ENCODE measurements around the gene RERE. TPM values are rescaled to one million over a fixed set of nuclear protein-coding genes. Genes with fewer than 3 reads are reported as not detected.
"Not testable (repeated sequence)": the region's sequence is repeated elsewhere in the genome, so short reads cannot be mapped to it uniquely, and the experiment has no call there.

The RERE gene
- total and polyA plus RNA-seq, 7 donors, result 19.2 to 148 (median 90.6) TPM

DNA sequence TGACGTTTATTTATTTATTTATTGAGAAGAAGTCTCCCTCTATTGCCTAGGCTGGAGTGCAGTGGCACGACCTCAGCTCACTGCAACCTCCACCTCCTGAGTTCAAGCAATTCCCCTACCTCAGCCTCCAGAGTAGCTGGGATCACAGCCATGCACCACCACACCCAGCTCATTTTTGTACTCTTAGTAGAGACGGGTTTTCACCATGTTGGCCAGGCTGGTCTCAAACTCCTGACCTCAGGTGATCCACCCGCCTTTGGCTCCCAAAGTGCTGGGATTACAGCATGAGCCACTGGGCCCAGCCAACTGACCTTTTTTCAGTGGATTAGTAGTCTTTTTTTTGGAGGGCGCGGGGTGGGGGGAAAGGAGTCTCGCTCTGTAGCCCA, 90.6 kb downstream of the RERE start:
- DNase-seq, H3K36me3 ChIP-seq, H3K9me3 ChIP-seq, H3K4me3 ChIP-seq, H3K27me3 ChIP-seq: not testable (repeated sequence)
- Histone ChIP-seq H3K27ac (peak overlapping the region in 1 of 4 donors; percentile 35), H3K4me1 (peaks cover 0 to 43% (median 29%) of the 10 kb centered on the region in 4 donors)
- intact Hi-C loops (cut with DNase I), result loop anchor here (2.0 to 5.0 kb wide), 4 partner anchors 54 to 254 kb away; no protein-coding TSS in a partner anchor
- TF ChIP-seq, protein P1, sequence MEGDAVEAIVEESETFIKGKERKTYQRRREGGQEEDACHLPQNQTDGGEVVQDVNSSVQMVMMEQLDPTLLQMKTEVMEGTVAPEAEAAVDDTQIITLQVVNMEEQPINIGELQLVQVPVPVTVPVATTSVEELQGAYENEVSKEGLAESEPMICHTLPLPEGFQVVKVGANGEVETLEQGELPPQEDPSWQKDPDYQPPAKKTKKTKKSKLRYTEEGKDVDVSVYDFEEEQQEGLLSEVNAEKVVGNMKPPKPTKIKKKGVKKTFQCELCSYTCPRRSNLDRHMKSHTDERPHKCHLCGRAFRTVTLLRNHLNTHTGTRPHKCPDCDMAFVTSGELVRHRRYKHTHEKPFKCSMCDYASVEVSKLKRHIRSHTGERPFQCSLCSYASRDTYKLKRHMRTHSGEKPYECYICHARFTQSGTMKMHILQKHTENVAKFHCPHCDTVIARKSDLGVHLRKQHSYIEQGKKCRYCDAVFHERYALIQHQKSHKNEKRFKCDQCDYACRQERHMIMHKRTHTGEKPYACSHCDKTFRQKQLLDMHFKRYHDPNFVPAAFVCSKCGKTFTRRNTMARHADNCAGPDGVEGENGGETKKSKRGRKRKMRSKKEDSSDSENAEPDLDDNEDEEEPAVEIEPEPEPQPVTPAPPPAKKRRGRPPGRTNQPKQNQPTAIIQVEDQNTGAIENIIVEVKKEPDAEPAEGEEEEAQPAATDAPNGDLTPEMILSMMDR (IDR thresholded peaks at IDR 0.05), result peak in 2 of 4 experiments; percentile 3
- WGBS, 2 donors, result 56 to 66% methylated on average over 7 of the region's 7 CpGs

DNA sequence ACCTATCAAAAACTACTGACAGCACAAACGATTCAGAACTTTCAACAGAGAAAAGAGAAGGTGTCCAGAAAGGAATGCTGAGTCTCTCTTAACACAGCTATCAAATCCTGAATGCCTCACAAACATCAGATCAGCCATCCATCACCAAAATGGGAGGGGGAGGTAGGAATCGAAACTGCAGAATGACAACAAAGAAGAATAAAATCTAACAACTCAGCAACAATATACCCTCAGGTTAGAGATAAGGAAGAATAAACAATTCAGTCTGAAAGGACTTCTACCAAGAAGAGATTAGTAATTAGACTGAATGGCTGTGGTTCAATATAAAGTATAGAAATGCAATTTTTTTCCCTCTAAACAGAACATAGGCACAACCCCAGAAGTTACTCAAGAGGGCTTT, 94.4 kb downstream of the RERE start:
- Histone ChIP-seq H3K9me3 (no peaks in the 10 kb centered on the region), H3K27ac (peak overlapping the region in 2 of 4 donors; percentile 2 to 32), H3K4me3 (no peak overlapping the region), H3K36me3 (no peaks in the 10 kb centered on the region), H3K4me1 (peaks cover 0 to 53% (median 31%) of the 10 kb centered on the region in 4 donors), H3K27me3 (no peaks in the 10 kb centered on the region)
- TF ChIP-seq POLR2AphosphoS5 (IDR thresholded peaks at IDR 0.05) (no peak), EP300 (IDR thresholded peaks at IDR 0.05) (no peak), POLR2A (IDR thresholded peaks at IDR 0.05) (no peak)
- TF ChIP-seq, protein P1 (IDR thresholded peaks at IDR 0.05), result no peak
- 17 to 56% methylated on average over 2 of the region's 2 CpGs for WGBS, 2 donors
- intact Hi-C loops (cut with DNase I), result no loop called here
- DNase-seq, result no peak

DNA sequence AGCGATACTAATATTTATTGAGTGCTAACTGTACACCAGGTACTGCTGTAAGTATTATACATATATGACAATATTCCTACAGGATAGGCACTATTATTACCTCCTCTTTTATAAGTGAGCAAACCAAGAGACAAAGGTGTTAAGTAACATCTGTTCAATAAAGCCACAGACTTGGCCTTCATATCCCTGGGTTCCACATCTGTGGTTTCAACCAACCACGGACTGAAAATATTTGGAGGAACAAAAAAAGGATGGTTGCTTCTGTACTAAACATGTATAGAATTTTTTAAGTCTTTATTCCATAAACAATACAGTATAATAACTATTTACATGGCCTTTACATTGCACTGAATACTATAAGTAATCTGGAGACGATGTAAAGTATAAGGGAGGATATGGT, 95.1 kb downstream of the RERE start:
- TF ChIP-seq POLR2A (IDR thresholded peaks at IDR 0.05), result no peak
- TF ChIP-seq, protein P1 (IDR thresholded peaks at IDR 0.05), result no peak
- TF ChIP-seq EP300 (IDR thresholded peaks at IDR 0.05), result no peak
- TF ChIP-seq POLR2AphosphoS5 (IDR thresholded peaks at IDR 0.05), result no peak
- Histone ChIP-seq H3K36me3 (no peaks in the 10 kb centered on the region), H3K4me3 (no peak overlapping the region), H3K27ac (no peak overlapping the region), H3K27me3 (no peaks in the 10 kb centered on the region), H3K4me1 (peaks cover 0 to 46% (median 25%) of the 10 kb centered on the region in 4 donors), H3K9me3 (no peaks in the 10 kb centered on the region)
- WGBS, 2 donors, result 81 to 93% methylated on average over 3 of the region's 3 CpGs
- DNase-seq, result no peak
- intact Hi-C loops (cut with DNase I), result no loop called here

DNA sequence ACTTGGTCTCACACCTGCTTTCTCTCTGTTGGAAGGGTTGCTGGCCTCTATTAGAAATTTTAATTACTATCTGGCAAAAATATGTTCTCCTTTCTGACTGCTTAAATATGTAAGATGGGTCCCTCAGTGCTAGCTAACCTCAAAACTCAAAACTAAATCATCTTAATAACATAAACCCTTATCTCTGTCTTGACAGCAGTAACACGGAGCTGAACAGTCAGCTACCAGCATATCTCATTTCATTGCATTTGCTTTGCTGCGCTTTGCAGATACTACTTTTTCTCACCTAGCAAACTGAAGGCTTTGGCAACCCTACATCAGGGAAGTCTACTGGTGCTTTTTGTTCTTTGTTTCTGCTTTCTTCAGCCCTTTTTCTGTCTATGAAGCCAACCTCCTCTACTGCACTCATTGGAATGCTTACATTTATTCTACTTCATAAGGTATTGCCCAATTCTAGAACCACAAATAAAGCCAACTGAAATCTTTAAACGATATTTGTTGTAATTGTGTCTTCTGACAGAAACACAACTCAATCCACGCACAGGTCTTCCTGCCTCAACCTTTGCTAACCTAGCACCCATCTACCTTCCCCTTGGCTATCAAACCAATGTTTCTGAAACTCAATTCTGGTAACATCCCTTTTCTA, 95.6 kb downstream of the RERE start:
- Histone ChIP-seq H3K9me3 (no peaks in the 10 kb centered on the region), H3K27ac (no peak overlapping the region), H3K4me1 (peaks cover 0 to 41% (median 22%) of the 10 kb centered on the region in 4 donors), H3K27me3 (no peaks in the 10 kb centered on the region), H3K4me3 (no peak overlapping the region), H3K36me3 (no peaks in the 10 kb centered on the region)
- no peak for TF ChIP-seq EP300 (IDR thresholded peaks at IDR 0.05)
- no peak for TF ChIP-seq POLR2A (IDR thresholded peaks at IDR 0.05)
- TF ChIP-seq, protein P1 (IDR thresholded peaks at IDR 0.05), result no peak
- no peak for TF ChIP-seq POLR2AphosphoS5 (IDR thresholded peaks at IDR 0.05)
- intact Hi-C loops (cut with DNase I), result no loop called here
- no peak for DNase-seq
- WGBS, 2 donors, result 86 to 90% methylated on average over 4 of the region's 4 CpGs

DNA sequence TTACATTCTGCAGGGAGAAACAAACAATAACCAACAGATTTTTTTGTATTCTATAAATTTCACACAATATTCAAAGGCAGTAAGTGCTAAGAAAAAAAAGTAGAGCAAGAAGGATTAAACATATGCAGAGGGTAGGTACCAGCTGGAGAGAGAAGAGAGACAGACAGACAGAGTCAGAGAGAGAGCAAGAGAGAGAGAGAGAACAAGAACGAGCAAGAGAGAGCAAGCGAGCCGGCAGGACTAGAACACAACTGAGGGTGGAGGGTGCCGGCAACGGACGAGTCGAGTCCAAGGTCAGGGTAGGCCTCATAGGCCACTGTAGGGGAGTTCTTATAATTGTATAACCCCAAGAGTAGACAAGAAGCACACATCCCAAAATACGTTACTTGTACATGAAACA, 97.1 kb downstream of the RERE start:
- H3K27ac ChIP-seq, result no peak overlapping the region
- no peak for DNase-seq
- intact Hi-C loops (cut with DNase I), result no loop called here

More for the DNA sequence above, 97.1 kb downstream of the RERE start:
- Histone ChIP-seq H3K4me3 (no peak overlapping the region), H3K36me3 (no peaks in the 10 kb centered on the region), H3K9me3 (no peaks in the 10 kb centered on the region), H3K27me3 (no peaks in the 10 kb centered on the region), H3K4me1 (peaks cover 0 to 35% (median 18%) of the 10 kb centered on the region in 4 donors)
- TF ChIP-seq POLR2AphosphoS5 (IDR thresholded peaks at IDR 0.05), result no peak
- TF ChIP-seq, protein P1 (IDR thresholded peaks at IDR 0.05), result no peak
- no peak for TF ChIP-seq POLR2A (IDR thresholded peaks at IDR 0.05)
- TF ChIP-seq EP300 (IDR thresholded peaks at IDR 0.05), result no peak
- 96% methylated on average over 8 of the region's 8 CpGs for WGBS, 2 donors
